Activated CD8-positive, alpha-beta T cell treated with anti-CD3 and anti-CD28 coated beads, Interleukin-2, amount 10 ng/mL, durations not matched to agents 7 days and 5 days (primary cell): Measurements from ENCODE around the gene TP53AIP1. TPM values are rescaled to one million over a fixed set of nuclear protein-coding genes. Genes with fewer than 3 reads are reported as not detected.

Source experiments
- total RNA-seq, 2 experiments: library from RNA; stranded (reverse); gene quantifications; one replicate each; pipeline ENCODE4 v1.2.3, GENCODE V29; 2021

TP53AIP1 gene
- total RNA-seq, 2 experiments from 2014 or later = not detected

Other genes starting within 250 kb of the TP53AIP1 start
- 10 to 100 TPM; 83.4 to 93.4 TPM for gene FLI1, start 248.8 kb downstream of the TP53AIP1 start, total RNA-seq
- not detected for gene KCNJ1, start 75.6 kb downstream of the TP53AIP1 start, total RNA-seq
- gene KCNJ5, start 51.5 kb downstream of the TP53AIP1 start, total RNA-seq = not detected
- gene ARHGAP32, start 249.5 kb upstream of the TP53AIP1 start, total RNA-seq = 1 to 10 TPM; 2.0 to 2.5 TPM